MM.1S (cell line): ENCODE measurements around the gene LGMN.

Experiments
- DNase-seq: peaks from one replicate; pipeline ENCODE4 v3.0.0-alpha.2; 2015
- H2AFZ ChIP-seq: fragments of 300-600 bp; sonication (generic); 2 replicates; pipeline ENCODE4 v1.6.0; 2016; ENCODE audit warnings: antibody characterized with exemption, low read length
- H3F3A ChIP-seq: fragments of 300-600 bp; sonication (generic); 2 replicates; pipeline ENCODE4 v1.6.1; 2016; ENCODE audit warnings: mild to moderate bottlenecking, antibody characterized with exemption, low read length, moderate library complexity, mixed read lengths; ENCODE audit not compliant: insufficient read depth
- H3K27ac ChIP-seq: fragments of 300-600 bp; sonication (generic); 2 replicates; pipeline ENCODE4 v1.5.1; 2016; ENCODE audit warnings: mild to moderate bottlenecking, low read length
- H3K27me3 ChIP-seq: fragments of 300-600 bp; sonication (generic); replicated peaks from 2 replicates; pipeline ENCODE4 v1.6.0; 2016; ENCODE audit warnings: low read length; ENCODE audit not compliant: insufficient read depth
- H3K36me3 ChIP-seq: fragments of 300-600 bp; sonication (generic); replicated peaks from 2 replicates; pipeline ENCODE4 v1.6.1; 2016; ENCODE audit warnings: mild to moderate bottlenecking, low read length, mixed read lengths; ENCODE audit not compliant: insufficient read depth
- H3K4me1 ChIP-seq: fragments of 300-600 bp; sonication (generic); 2 replicates; pipeline ENCODE4 v1.6.1; 2016; ENCODE audit warnings: low read length, mixed read lengths
- H3K4me2 ChIP-seq: fragments of 300-600 bp; sonication (generic); 2 replicates; pipeline ENCODE4 v1.6.0; 2016; ENCODE audit warnings: low read depth, low read length
- H3K4me3 ChIP-seq: fragments of 300-600 bp; sonication (generic); 2 replicates; pipeline ENCODE4 v1.5.1; 2016; ENCODE audit warnings: low read length, mixed read lengths
- H3K79me2 ChIP-seq: fragments of 300-600 bp; sonication (generic); 2 replicates; pipeline ENCODE4 v1.6.1; 2016; ENCODE audit warnings: mixed run types, low read length, mixed read lengths
- H3K9ac ChIP-seq: fragments of 300-600 bp; sonication (generic); 2 replicates; pipeline ENCODE4 v1.6.1; 2016; ENCODE audit warnings: low read length, mixed read lengths
- H3K9me2 ChIP-seq: fragments of 300-600 bp; sonication (generic); replicated peaks from 2 replicates; pipeline ENCODE4 v1.6.1; 2016; ENCODE audit warnings: mild to moderate bottlenecking, low read length, mixed read lengths; ENCODE audit not compliant: insufficient read depth
- H3K9me3 ChIP-seq: fragments of 300-600 bp; sonication (generic); replicated peaks from 2 replicates; pipeline ENCODE4 v1.6.1; 2016; ENCODE audit warnings: mild to moderate bottlenecking, low read length, mixed read lengths; ENCODE audit not compliant: insufficient read depth
- H4K20me1 ChIP-seq: fragments of 300-600 bp; sonication (generic); 2 replicates; pipeline ENCODE4 v1.6.1; 2016; ENCODE audit warnings: mild to moderate bottlenecking, low read length, moderate library complexity, mixed read lengths; ENCODE audit not compliant: insufficient read depth
- EZH2 ChIP-seq: fragments of 300-600 bp; sonication (generic); optimal IDR thresholded peaks from 2 replicates; pipeline ENCODE3; 2017; ENCODE audit warnings: low read depth, mild to moderate bottlenecking, antibody characterized with exemption, low read length, mixed read lengths
- EZH2phosphoT487 ChIP-seq: fragments of 300-600 bp; sonication (generic); IDR thresholded peaks from 2 replicates; pipeline ENCODE4 v1.6.1; 2018; ENCODE audit warnings: antibody characterized with exemption, low read length
- TF ChIP-seq, protein P1 (sequence below): fragments of 300-600 bp; sonication (generic); IDR thresholded peaks from 2 replicates; pipeline ENCODE4 v1.5.1; 2016; ENCODE audit warnings: antibody characterized with exemption, low read length, mixed read lengths

LGMN gene

DNA sequence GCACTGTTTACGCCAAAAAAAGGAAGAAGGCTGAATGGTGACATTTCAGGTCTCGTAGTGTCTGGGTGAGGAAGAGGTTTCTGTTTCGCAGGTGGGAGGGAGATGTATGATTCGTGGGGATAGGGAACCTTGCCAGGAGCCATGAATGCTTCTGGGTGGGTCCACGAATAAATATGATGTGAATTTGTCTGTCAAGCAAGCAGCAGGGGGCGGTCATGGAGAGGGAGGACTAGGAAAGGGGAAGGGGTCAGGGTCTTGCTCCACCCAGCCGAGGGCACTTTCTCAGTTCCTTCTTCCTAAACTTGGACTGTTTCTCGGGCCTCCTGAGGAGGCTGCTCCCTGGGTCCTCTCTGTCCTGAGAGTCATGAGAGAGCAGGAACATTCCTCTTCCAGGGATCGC is 72.5 kb downstream of the LGMN start:
- H3K27me3 ChIP-seq = no peaks in the 10 kb centered on the region
- no peak for TF ChIP-seq EZH2
- TF ChIP-seq EZH2phosphoT487 = no peak
- TF ChIP-seq, protein P1, sequence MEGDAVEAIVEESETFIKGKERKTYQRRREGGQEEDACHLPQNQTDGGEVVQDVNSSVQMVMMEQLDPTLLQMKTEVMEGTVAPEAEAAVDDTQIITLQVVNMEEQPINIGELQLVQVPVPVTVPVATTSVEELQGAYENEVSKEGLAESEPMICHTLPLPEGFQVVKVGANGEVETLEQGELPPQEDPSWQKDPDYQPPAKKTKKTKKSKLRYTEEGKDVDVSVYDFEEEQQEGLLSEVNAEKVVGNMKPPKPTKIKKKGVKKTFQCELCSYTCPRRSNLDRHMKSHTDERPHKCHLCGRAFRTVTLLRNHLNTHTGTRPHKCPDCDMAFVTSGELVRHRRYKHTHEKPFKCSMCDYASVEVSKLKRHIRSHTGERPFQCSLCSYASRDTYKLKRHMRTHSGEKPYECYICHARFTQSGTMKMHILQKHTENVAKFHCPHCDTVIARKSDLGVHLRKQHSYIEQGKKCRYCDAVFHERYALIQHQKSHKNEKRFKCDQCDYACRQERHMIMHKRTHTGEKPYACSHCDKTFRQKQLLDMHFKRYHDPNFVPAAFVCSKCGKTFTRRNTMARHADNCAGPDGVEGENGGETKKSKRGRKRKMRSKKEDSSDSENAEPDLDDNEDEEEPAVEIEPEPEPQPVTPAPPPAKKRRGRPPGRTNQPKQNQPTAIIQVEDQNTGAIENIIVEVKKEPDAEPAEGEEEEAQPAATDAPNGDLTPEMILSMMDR = no peak
- no peak overlapping the region for H2AFZ ChIP-seq
- H3K4me2 ChIP-seq = no peak overlapping the region
- no peaks in the 10 kb centered on the region for H4K20me1 ChIP-seq
- H3K9me3 ChIP-seq = no peaks in the 10 kb centered on the region
- H3K9ac ChIP-seq = no peak overlapping the region
- no peak for DNase-seq
- no peak overlapping the region for H3K4me3 ChIP-seq
- H3K27ac ChIP-seq = no peak overlapping the region
- H3K4me1 ChIP-seq = no peaks in the 10 kb centered on the region
- no peaks in the 10 kb centered on the region for H3K9me2 ChIP-seq
- no peaks in the 10 kb centered on the region for H3F3A ChIP-seq
- H3K36me3 ChIP-seq = no peaks in the 10 kb centered on the region
- H3K79me2 ChIP-seq = no peaks in the 10 kb centered on the region

DNA sequence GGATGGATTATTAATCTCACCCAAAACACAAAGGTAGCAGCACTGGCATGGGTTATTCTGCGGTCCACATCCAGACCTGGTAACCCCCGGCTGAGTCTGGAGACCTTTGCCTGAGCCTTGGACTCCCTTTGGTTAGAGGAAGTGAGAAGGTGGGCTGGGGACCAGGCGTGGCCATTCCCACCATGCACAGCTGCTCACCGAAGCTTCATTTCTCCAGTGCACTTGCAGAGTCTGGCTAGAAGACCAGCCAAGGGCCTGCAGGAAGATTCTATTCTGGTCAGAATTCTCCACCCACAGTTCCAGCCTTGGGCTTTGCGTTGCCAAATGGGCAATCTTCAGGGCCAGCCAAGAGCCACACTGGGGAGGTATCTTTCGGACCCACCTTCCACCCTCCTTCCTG is 73.0 kb downstream of the LGMN start:
- H3K9ac ChIP-seq = no peak overlapping the region
- H3K4me3 ChIP-seq = no peak overlapping the region

DNA sequence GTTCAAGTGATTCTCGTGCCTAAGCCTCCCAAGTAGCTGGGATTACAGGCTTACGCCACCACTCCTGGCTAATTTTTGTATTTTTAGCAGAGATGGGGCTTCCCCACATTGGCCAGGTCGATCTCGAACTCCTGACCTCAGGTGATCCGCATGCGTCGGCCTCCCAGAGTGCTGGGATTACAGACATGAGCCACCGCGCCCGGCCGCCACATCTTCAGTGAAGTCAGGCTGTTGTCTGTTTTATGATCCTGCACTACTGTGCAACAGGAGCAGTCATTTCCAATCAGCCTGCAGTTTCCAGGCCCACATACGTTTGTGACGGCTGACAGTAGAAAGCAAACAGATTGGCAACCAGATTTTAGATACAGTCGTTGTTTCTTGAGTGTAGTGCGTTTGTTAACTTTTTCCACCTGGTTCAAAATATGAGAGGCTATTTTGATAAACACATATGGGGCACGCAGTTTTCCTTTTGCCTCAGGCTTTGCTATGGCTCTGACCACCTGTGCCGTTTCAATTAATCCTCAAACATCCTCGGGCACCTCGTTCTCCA is 74.8 kb downstream of the LGMN start:
- Histone ChIP-seq H3K27me3 (no peaks in the 10 kb centered on the region), H2AFZ (no peak overlapping the region), H3K36me3 (no peaks in the 10 kb centered on the region), H3K4me2 (no peak overlapping the region), H3K4me3 (no peak overlapping the region), H3K4me1 (no peaks in the 10 kb centered on the region), H4K20me1 (no peaks in the 10 kb centered on the region), H3F3A (no peaks in the 10 kb centered on the region), H3K9me2 (no peaks in the 10 kb centered on the region), H3K79me2 (no peaks in the 10 kb centered on the region), H3K27ac (no peak overlapping the region), H3K9me3 (no peaks in the 10 kb centered on the region), H3K9ac (no peak overlapping the region)
- DNase-seq = no peak
- TF ChIP-seq EZH2 = no peak

More for the DNA sequence above, 73.0 kb downstream of the LGMN start:
- TF ChIP-seq, protein P1 = no peak
- no peak for TF ChIP-seq EZH2phosphoT487
- TF ChIP-seq EZH2 = no peak
- H3K36me3 ChIP-seq = no peaks in the 10 kb centered on the region
- no peak overlapping the region for H3K27ac ChIP-seq
- no peak for DNase-seq
- H3K9me3 ChIP-seq = no peaks in the 10 kb centered on the region
- H3K4me1 ChIP-seq = no peaks in the 10 kb centered on the region
- H3K4me2 ChIP-seq = no peak overlapping the region
- no peaks in the 10 kb centered on the region for H3K79me2 ChIP-seq
- H3K27me3 ChIP-seq = no peaks in the 10 kb centered on the region
- no peaks in the 10 kb centered on the region for H3F3A ChIP-seq
- no peaks in the 10 kb centered on the region for H3K9me2 ChIP-seq
- H4K20me1 ChIP-seq = no peaks in the 10 kb centered on the region
- H2AFZ ChIP-seq = no peak overlapping the region

DNA sequence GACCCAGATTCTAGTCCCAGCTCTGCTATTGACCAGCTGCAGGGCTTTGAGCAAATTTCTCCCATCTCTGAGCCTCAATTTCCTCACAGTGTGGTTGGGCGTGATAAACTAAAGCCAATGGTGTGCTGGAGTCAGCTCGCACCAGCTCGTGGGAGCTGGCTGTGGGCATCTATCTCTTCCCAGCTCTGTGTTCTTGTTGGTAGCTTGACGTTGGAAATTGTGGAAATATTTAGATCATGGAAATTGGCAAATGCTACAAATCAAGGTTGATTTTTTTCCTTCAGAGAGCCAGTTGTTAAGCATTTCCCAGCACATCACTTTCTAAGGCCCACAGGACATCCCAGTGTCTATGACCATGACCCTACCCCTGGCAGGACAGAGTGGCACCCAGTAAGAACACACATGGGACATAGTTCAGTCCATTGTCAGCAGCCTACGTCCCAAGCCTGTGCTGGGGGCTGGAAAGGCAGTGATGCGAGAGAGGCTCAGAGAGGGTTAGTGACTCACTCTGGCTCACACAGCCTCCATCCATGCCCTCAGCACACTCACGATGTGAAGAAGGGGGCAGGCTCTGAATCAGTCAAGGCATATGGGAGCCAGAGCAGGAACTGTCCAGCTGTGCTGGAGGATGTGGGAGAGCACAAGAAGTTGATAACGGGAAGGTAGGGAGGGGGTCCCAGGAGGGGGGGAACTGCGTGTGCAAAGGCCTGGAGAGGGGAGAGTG is 77.6 kb downstream of the LGMN start:
- Histone ChIP-seq H3K9me2 (no peaks in the 10 kb centered on the region), H3K9me3 (no peaks in the 10 kb centered on the region), H3K79me2 (no peaks in the 10 kb centered on the region), H3K9ac (no peak overlapping the region), H3K4me2 (no peak overlapping the region), H3K27me3 (no peaks in the 10 kb centered on the region), H4K20me1 (no peaks in the 10 kb centered on the region), H2AFZ (no peak overlapping the region), H3K4me1 (no peaks in the 10 kb centered on the region), H3K4me3 (no peak overlapping the region), H3K27ac (no peak overlapping the region), H3K36me3 (no peaks in the 10 kb centered on the region), H3F3A (no peaks in the 10 kb centered on the region)
- no peak for DNase-seq
- TF ChIP-seq, protein P1 = no peak
- TF ChIP-seq EZH2 (no peak), EZH2phosphoT487 (no peak)
